A549 (cell line): ENCODE data around the gene PITPNC1. TPM values are rescaled to one million over a fixed set of nuclear protein-coding genes. Genes with fewer than 3 reads are reported as not detected.

Experiments used
- ATAC-seq, 2 experiments: fragments of 200-7000 bp in 1 of 2; fragments of >200 bp in 1 of 2; cut with Nextera tagmentation in 1 of 2; cut with Tn5 transposase in 1 of 2; 3 replicates each; pipeline versions ENCODE4 v1.8.0 to v1.9.1; 2018 to 2020; ENCODE audit warnings: mild to moderate bottlenecking in 1 of 2, moderate library complexity in 1 of 2
- CTCF ChIA-PET: fragments of 300-600 bp; sonication (Branson Sonifier 250); formaldehyde crosslinking; extraction: SDS; loops from one replicate; lab custom pipeline; 2021; ENCODE audit warnings: antibody characterized with exemption, inconsistent platforms; lab: Yijun Ruan, JAX
- POLR2A ChIA-PET: fragments of 350-600 bp; formaldehyde crosslinking; extraction: SDS; loops from one replicate; lab custom pipeline; 2021; ENCODE audit warnings: antibody characterized with exemption, inconsistent platforms; lab: Yijun Ruan, JAX
- DNase-seq, 2 experiments: peaks; one replicate each; pipeline versions ENCODE4 v3.0.0 to v3.0.0-alpha.2; 2011 to 2016; ENCODE audit warnings: low read depth in 1 of 2, low spot score in 1 of 2
- FAIRE-seq: peaks from 2 replicates; lab custom pipeline; 2011; peaks lifted over from hg19 to GRCh38; lab: Jason Lieb, UNC
- H3K27ac ChIP-seq, 2 experiments: fragments of >200 bp; sonication (Bioruptor Twin); formaldehyde crosslinking; 3 replicates each; pipeline ENCODE4 v1.5.1; 2016 to 2017
- H3K4me1 ChIP-seq: fragments of >200 bp; sonication (Bioruptor Twin); formaldehyde crosslinking; 3 replicates; pipeline ENCODE4 v1.6.1; 2016
- H3K4me2 ChIP-seq: fragments of >200 bp; sonication (Bioruptor Twin); formaldehyde crosslinking; 3 replicates; pipeline ENCODE4 v1.6.1; 2016
- H3K4me3 ChIP-seq: fragments of >200 bp; sonication (Bioruptor Twin); formaldehyde crosslinking; 3 replicates; pipeline ENCODE4 v1.5.1; 2016
- H3K9me3 ChIP-seq: fragments of >200 bp; sonication (Bioruptor Twin); formaldehyde crosslinking; 3 replicates; pipeline ENCODE4 v1.6.1; 2016
- ATOH8 ChIP-seq: fragments of 250-450 bp; sonication (Bioruptor Pico); IDR thresholded peaks from 2 replicates; pipeline ENCODE4 v1.5.0; 2020; ENCODE audit warnings: low read depth, mild to moderate bottlenecking, moderate library complexity
- BCL3 ChIP-seq: fragments of >200 bp; sonication (Bioruptor Twin); formaldehyde crosslinking; IDR thresholded peaks from 3 replicates; pipeline ENCODE4 v1.6.1; 2016
- CHD4 ChIP-seq: fragments of 200-600 bp; sonication (generic); IDR thresholded peaks from 2 replicates; pipeline ENCODE4 v1.6.1; 2016; ENCODE audit warnings: antibody characterized with exemption, mild to moderate bottlenecking, borderline replicate concordance
- CTCF ChIP-seq: fragments of >200 bp; sonication (Bioruptor Twin); formaldehyde crosslinking; IDR thresholded peaks from 3 replicates; pipeline ENCODE4 v1.5.1; 2016
- E2F6 ChIP-seq: IDR thresholded peaks from 2 replicates; pipeline ENCODE4 v1.6.1; 2012; ENCODE audit warnings: low read depth, borderline replicate concordance
- EP300 ChIP-seq, 2 experiments: fragments of >200 bp; sonication (Bioruptor Twin); formaldehyde crosslinking; IDR thresholded peaks; 2 replicates in 1 of 2; 3 replicates in 1 of 2; pipeline ENCODE4 v1.6.1; 2016 to 2017
- FOXS1 ChIP-seq: fragments of 250-450 bp; sonication (Bioruptor Pico); IDR thresholded peaks from 2 replicates; pipeline ENCODE4 v1.5.0; 2020; ENCODE audit warnings: mild to moderate bottlenecking, moderate library complexity
- GATA3 ChIP-seq: IDR thresholded peaks from 2 replicates; pipeline ENCODE4 v1.6.1; 2012; ENCODE audit warnings: borderline replicate concordance
- HES2 ChIP-seq: fragments of >200 bp; sonication (Bioruptor Twin); formaldehyde crosslinking; IDR thresholded peaks from 2 replicates; pipeline ENCODE4 v1.6.1; 2016
- HEYL ChIP-seq: fragments of 250-450 bp; sonication (Bioruptor Pico); IDR thresholded peaks from 2 replicates; pipeline ENCODE4 v1.8.0; 2021; ENCODE audit warnings: mild to moderate bottlenecking, moderate library complexity
- HMGXB4 ChIP-seq: fragments of 250-450 bp; sonication (Bioruptor Pico); IDR thresholded peaks from 2 replicates; pipeline ENCODE4 v1.5.0; 2021; ENCODE audit warnings: mild to moderate bottlenecking, moderate library complexity, borderline replicate concordance
- HOXB5 ChIP-seq: fragments of 250-450 bp; sonication (Bioruptor Pico); IDR thresholded peaks from 2 replicates; pipeline ENCODE4 v1.5.0; 2020; ENCODE audit warnings: mild to moderate bottlenecking, moderate library complexity
- KDM5A ChIP-seq: fragments of 200-600 bp; sonication (generic); IDR thresholded peaks from 2 replicates; pipeline ENCODE4 v1.6.1; 2016; ENCODE audit warnings: antibody characterized with exemption, mild to moderate bottlenecking
- MAFK ChIP-seq: fragments of 450-650 bp; IDR thresholded peaks from 2 replicates; pipeline ENCODE4 v1.6.1; 2014; ENCODE audit not compliant: partially characterized antibody
- MAX ChIP-seq: IDR thresholded peaks from 2 replicates; pipeline ENCODE4 v1.6.1; 2012
- MAZ ChIP-seq: fragments of 150-350 bp; IDR thresholded peaks from 2 replicates; pipeline ENCODE4 v1.6.1; 2014; ENCODE audit warnings: antibody characterized with exemption, low read depth, low read length, borderline replicate concordance
- MYC ChIP-seq: IDR thresholded peaks from 2 replicates; pipeline ENCODE4 v1.6.1; 2012; ENCODE audit warnings: mild to moderate bottlenecking, inconsistent platforms, low read length, improper control_type of control experiment, borderline replicate concordance
- NFE2L2 ChIP-seq: fragments of 150-350 bp; conservative IDR thresholded peaks from 2 replicates; pipeline ENCODE4 v1.6.1; 2014; ENCODE audit warnings: low read length
- NR3C1 ChIP-seq: fragments of >200 bp; sonication (Bioruptor Twin); formaldehyde crosslinking; IDR thresholded peaks from 3 replicates; pipeline ENCODE4 v1.6.1; 2017
- PHF8 ChIP-seq: fragments of 200-600 bp; sonication (generic); IDR thresholded peaks from 2 replicates; pipeline ENCODE4 v1.6.1; 2016; ENCODE audit warnings: low read depth, mild to moderate bottlenecking, antibody characterized with exemption, moderate library complexity, borderline replicate concordance
- RAD21 ChIP-seq, 2 experiments: fragments of >200 bp in 1 of 2; sonication (Bioruptor Twin) in 1 of 2; formaldehyde crosslinking in 1 of 2; IDR thresholded peaks in 1 of 2; conservative IDR thresholded peaks in 1 of 2; 2 replicates in 1 of 2; 3 replicates in 1 of 2; pipeline ENCODE4 v1.6.1; 2012 to 2018; ENCODE audit warnings: inconsistent platforms in 1 of 2
- RARB ChIP-seq: fragments of 250-450 bp; sonication (Bioruptor Pico); IDR thresholded peaks from 2 replicates; pipeline ENCODE4 v1.8.0; 2021; ENCODE audit warnings: mild to moderate bottlenecking, moderate library complexity
- RNF2 ChIP-seq: fragments of 200-600 bp; sonication (generic); IDR thresholded peaks from 2 replicates; pipeline ENCODE4 v1.6.1; 2016; ENCODE audit warnings: low read depth, mild to moderate bottlenecking, antibody characterized with exemption, moderate library complexity, borderline replicate concordance
- SREBF2 ChIP-seq: fragments of 450-650 bp; IDR thresholded peaks from 2 replicates; pipeline ENCODE4 v1.6.1; 2014; ENCODE audit warnings: mild to moderate bottlenecking, moderate library complexity
- TFCP2L1 ChIP-seq: fragments of 250-450 bp; sonication (Bioruptor Pico); IDR thresholded peaks from 2 replicates; pipeline ENCODE4 v1.5.0; 2021; ENCODE audit warnings: mild to moderate bottlenecking
- TP53 ChIP-seq: fragments of 250-450 bp; sonication (Bioruptor Pico); IDR thresholded peaks from 2 replicates; pipeline ENCODE4 v1.5.0; 2021; ENCODE audit warnings: mild to moderate bottlenecking, moderate library complexity
- USF2 ChIP-seq: fragments of 450-650 bp; IDR thresholded peaks from 2 replicates; pipeline ENCODE4 v1.6.1; 2014; ENCODE audit warnings: antibody characterized with exemption
- ZNF302 ChIP-seq: fragments of 250-450 bp; sonication (Bioruptor Pico); IDR thresholded peaks from 2 replicates; pipeline ENCODE4 v1.9.0; 2021; ENCODE audit warnings: inconsistent platforms, mild to moderate bottlenecking, moderate library complexity
- WGBS: methylation state at CpG from one replicate; pipeline ENCODE4 v1.1.6; 2017; ENCODE audit errors: missing lambda C conversion rate; 5-methylcytosine and 5-hydroxymethylcytosine counted together
- polyA plus RNA-seq, 4 experiments: library from polyadenylated mRNA; depleted of rRNA in 3 of 4; stranded (reverse); fragments of >200 nt; fragmentation: RNase III in 1 of 4; extraction: RNeasy Plus Mini Kit Qiagen cat#74134 plus additional on column Dnase treatment in 1 of 4; gene quantifications; 2 replicates in 3 of 4; 3 replicates in 1 of 4; pipeline ENCODE4 v1.2.3, GENCODE V29; 2011 to 2017

Gene PITPNC1
- polyA plus RNA-seq, 2 of the 4 experiments (the other 2 are of a cell fraction) = 3.7 to 11.2 TPM

GRCh38 chr17:67730731-67731130 lies 353.6 kb downstream of the PITPNC1 start:
- Histone ChIP-seq H3K4me2 (no peak overlapping the region), H3K4me1 (no peaks in the 10 kb centered on the region), H3K27ac (no peak overlapping the region), H3K9me3 (0 out of 3 replicates have a peak, but pooled peaks cover 6% of the 10 kb centered on the region), H3K4me3 (no peak overlapping the region)
- DNase-seq = no peak
- ChIA-PET CTCF (no interaction called here), POLR2A (no interaction called here)
- ATAC-seq = no peak
- no peak for FAIRE-seq
- WGBS = 82% methylated on average over 7 of the region's 7 CpGs
- TF ChIP-seq FOXS1 (CRISPR knock-in tag) = no peak
- TF ChIP-seq SREBF2 = no peak
- TF ChIP-seq KDM5A = no peak
- no peak for TF ChIP-seq EP300 (IDR thresholded peaks at IDR 0.05)
- no peak for TF ChIP-seq HOXB5 (CRISPR knock-in tag)
- no peak for TF ChIP-seq PHF8
- no peak for TF ChIP-seq USF2
- no peak for TF ChIP-seq NR3C1
- no peak for TF ChIP-seq RARB (CRISPR knock-in tag)
- TF ChIP-seq BCL3 = no peak
- TF ChIP-seq MAX = no peak
- no peak for TF ChIP-seq NFE2L2
- TF ChIP-seq GATA3 = no peak
- no peak for TF ChIP-seq HMGXB4
- TF ChIP-seq MAZ = no peak
- TF ChIP-seq HEYL = no peak

- Histone ChIP-seq H3K4me3 (no peak overlapping the region), H3K27ac (no peak overlapping the region), H3K9me3 (0 out of 3 replicates have a peak, but pooled peaks cover 6% of the 10 kb centered on the region), H3K4me1 (no peaks in the 10 kb centered on the region), H3K4me2 (no peak overlapping the region)
- ATAC-seq (no peak), FAIRE-seq (no peak), DNase-seq (no peak)
- ChIA-PET CTCF (interaction anchor here (0.6 to 1.6 kb wide), 2 partner anchors 10 to 91 kb away, joined by 3 to 5 read pairs; no protein-coding TSS in a partner anchor), POLR2A (interaction anchor here (1.5 kb wide), 1 partner anchor 16 kb away, joined by 4 read pairs; the partner anchor contains the start of gene NOL11)
- WGBS = 65% methylated on average over 2 of the region's 2 CpGs
- TF ChIP-seq CHD4 (no peak), MAFK (no peak), ATOH8 (no peak), TFCP2L1 (CRISPR knock-in tag) (no peak), HES2 (no peak), RNF2 (no peak), HMGXB4 (no peak), ZNF302 (no peak), MYC (no peak), TP53 (CRISPR knock-in tag) (no peak), SREBF2 (no peak), GATA3 (no peak), FOXS1 (CRISPR knock-in tag) (no peak), CTCF (no peak), E2F6 (no peak), RAD21 (conservative IDR thresholded peaks at IDR 0.05 in 1 of 2, IDR thresholded peaks at IDR 0.05 in 1 of 2) (no peak)
Observed at GRCh38 chr17:67733449-67733848, 356.4 kb downstream of the PITPNC1 start.
